PC-9 (cell line): Measurements from ENCODE around the gene WDR59. TPM values are rescaled to one million over a fixed set of nuclear protein-coding genes. Genes with fewer than 3 reads are reported as not detected.

Source experiments
- BruUV-seq: library from RNA; stranded (reverse); fragments of 400-500 nt; replicated peaks from 2 replicates; lab custom pipeline; 2021; lab: Mats Ljungman, UMichigan
- CTCF ChIA-PET: fragments of 300-600 bp; sonication (Branson Sonifier 250); formaldehyde crosslinking; loops from one replicate; lab custom pipeline; 2022; ENCODE audit warnings: antibody characterized with exemption; lab: Charles Lee
- POLR2A ChIA-PET: fragments of 300-600 bp; sonication (Branson Sonifier 250); formaldehyde crosslinking; loops from one replicate; lab custom pipeline; 2022; ENCODE audit warnings: antibody characterized with exemption; ENCODE audit not compliant: unreplicated experiment; lab: Charles Lee
- DNase-seq, 2 experiments: peaks; one replicate each; pipeline versions ENCODE4 v3.0.0 to v3.0.0-alpha.2; 2015 to 2022; ENCODE audit warnings: mixed read lengths in 1 of 2
- H2AFZ ChIP-seq: fragments of 200-600 bp; sonication (generic); 2 replicates; pipeline ENCODE4 v1.8.1; 2017; ENCODE audit warnings: antibody characterized with exemption
- H3F3A ChIP-seq: fragments of 200-600 bp; sonication (generic); 2 replicates; pipeline ENCODE4 v1.8.1; 2017; ENCODE audit warnings: antibody characterized with exemption, mild to moderate bottlenecking, low read depth; ENCODE audit not compliant: insufficient read depth
- H3K27ac ChIP-seq: fragments of 200-600 bp; sonication (generic); 2 replicates; pipeline ENCODE4 v1.6.1; 2016; ENCODE audit warnings: mixed run types
- H3K27me3 ChIP-seq: fragments of 200-600 bp; sonication (generic); 2 replicates; pipeline ENCODE4 v1.6.1; 2016; ENCODE audit warnings: low read depth, mixed run types; ENCODE audit not compliant: insufficient read depth
- H3K36me3 ChIP-seq: fragments of 200-600 bp; sonication (generic); 2 replicates; pipeline ENCODE4 v1.6.1; 2016; ENCODE audit warnings: low read depth, mixed run types
- H3K4me1 ChIP-seq: fragments of 200-600 bp; sonication (generic); replicated peaks from 2 replicates; pipeline ENCODE4 v1.6.1; 2016; ENCODE audit warnings: mixed run types; ENCODE audit not compliant: insufficient read depth
- H3K4me2 ChIP-seq: fragments of 200-600 bp; sonication (generic); 2 replicates; pipeline ENCODE4 v1.6.1; 2017; ENCODE audit warnings: mixed run types
- H3K4me3 ChIP-seq: fragments of 200-600 bp; sonication (generic); 2 replicates; pipeline ENCODE4 v1.6.1; 2016; ENCODE audit warnings: mixed run types
- H3K79me2 ChIP-seq: fragments of 200-600 bp; sonication (generic); 2 replicates; pipeline ENCODE4 v1.6.1; 2017; ENCODE audit warnings: low read depth, mixed run types
- H3K9me2 ChIP-seq: fragments of 200-600 bp; sonication (generic); 2 replicates; pipeline ENCODE4 v1.8.1; 2017; ENCODE audit warnings: mild to moderate bottlenecking; ENCODE audit not compliant: insufficient read depth
- H3K9me3 ChIP-seq: fragments of 200-600 bp; sonication (generic); 2 replicates; pipeline ENCODE4 v1.8.1; 2016; ENCODE audit warnings: low read depth; ENCODE audit not compliant: insufficient read depth
- H4K20me1 ChIP-seq: fragments of 200-600 bp; sonication (generic); 2 replicates; pipeline ENCODE4 v1.8.1; 2017; ENCODE audit not compliant: insufficient read depth
- CTCF ChIP-seq: fragments of 200-600 bp; sonication (generic); conservative IDR thresholded peaks from 2 replicates; pipeline ENCODE4 v1.6.1; 2017; ENCODE audit warnings: mixed run types, antibody characterized with exemption, mild to moderate bottlenecking, moderate library complexity
- EZH2 ChIP-seq: fragments of 200-600 bp; sonication (generic); IDR thresholded peaks from 2 replicates; pipeline ENCODE4 v1.8.0; 2017; ENCODE audit warnings: antibody characterized with exemption, low read depth
- intact Hi-C: fragments of 100-400 bp; cut with micrococcal nuclease; formaldehyde crosslinking; loops from one replicate; pipeline ENCODE4 v1.10.0; 2022; ENCODE audit not compliant: unreplicated experiment
- total RNA-seq: library from RNA; stranded (reverse); gene quantifications from 2 replicates; pipeline ENCODE4 v1.2.3, GENCODE V29; 2021

WDR59 gene
- total RNA-seq, 1 experiment from 2014 or later: 97.1 TPM

GRCh38 chr16:74975591-74975990 is 9.3 kb downstream of the WDR59 start:
- H3K4me1 ChIP-seq: no peaks in the 10 kb centered on the region
- H2AFZ ChIP-seq: no peak overlapping the region
- no peak overlapping the region for H3K4me3 ChIP-seq
- H3K27me3 ChIP-seq: no peaks in the 10 kb centered on the region
- H4K20me1 ChIP-seq: peaks cover 4% of the 10 kb centered on the region; the same call in 1 of the 2 replicates
- intact Hi-C loops: no loop called here
- 0 out of 2 replicates have a peak, but pooled peaks cover 7% of the 10 kb centered on the region for H3K79me2 ChIP-seq
- no peak for TF ChIP-seq EZH2
- no peak for TF ChIP-seq CTCF
- no peak overlapping the region for H3K4me2 ChIP-seq
- peaks cover 8% of the 10 kb centered on the region; the same call in 1 of the 2 replicates for H3K36me3 ChIP-seq
- H3K9me3 ChIP-seq: no peaks in the 10 kb centered on the region
- CTCF ChIA-PET: no interaction called here
- DNase-seq: no peak
- no peaks in the 10 kb centered on the region for H3K9me2 ChIP-seq
- no peaks in the 10 kb centered on the region for H3F3A ChIP-seq
- POLR2A ChIA-PET: interaction anchor here (0.6 kb wide), 1 partner anchor 10 kb away, joined by 3 read pairs; no protein-coding TSS in a partner anchor
- no peak overlapping the region for H3K27ac ChIP-seq
- no TSS peak for BruUV-seq

GRCh38 chr16:74973304-74973703 is 11.6 kb downstream of the WDR59 start:
- H3K4me2 ChIP-seq: no peak overlapping the region
- no TSS peak for BruUV-seq
- H2AFZ ChIP-seq: no peak overlapping the region
- no peaks in the 10 kb centered on the region for H3K9me3 ChIP-seq
- H3K4me3 ChIP-seq: no peak overlapping the region
- TF ChIP-seq EZH2 (no peak), CTCF (no peak)
- no peak overlapping the region for H3K27ac ChIP-seq
- POLR2A ChIA-PET: no interaction called here
- H3F3A ChIP-seq: no peaks in the 10 kb centered on the region
- no peak for DNase-seq
- CTCF ChIA-PET: no interaction called here
- no peaks in the 10 kb centered on the region for H3K4me1 ChIP-seq
- peaks cover 8% of the 10 kb centered on the region; the same call in 1 of the 2 replicates for H3K36me3 ChIP-seq
- H4K20me1 ChIP-seq: peaks cover 5% of the 10 kb centered on the region
- no peaks in the 10 kb centered on the region for H3K27me3 ChIP-seq
- H3K79me2 ChIP-seq: no peaks in the 10 kb centered on the region
- intact Hi-C loops: no loop called here
- H3K9me2 ChIP-seq: no peaks in the 10 kb centered on the region

GRCh38 chr16:74954763-74955162 is 30.2 kb downstream of the WDR59 start:
- POLR2A ChIA-PET: no interaction called here
- no peaks in the 10 kb centered on the region for H3K4me1 ChIP-seq
- no TSS peak for BruUV-seq
- no peaks in the 10 kb centered on the region for H3K9me2 ChIP-seq
- H3K36me3 ChIP-seq: peaks cover 12% of the 10 kb centered on the region
- no peak for DNase-seq
- no peaks in the 10 kb centered on the region for H3K9me3 ChIP-seq
- H3K79me2 ChIP-seq: no peaks in the 10 kb centered on the region
- H3K4me3 ChIP-seq: no peak overlapping the region
- H3F3A ChIP-seq: no peaks in the 10 kb centered on the region; the same call in 1 of the 2 replicates
- H4K20me1 ChIP-seq: peaks cover 7% of the 10 kb centered on the region; the same call in 1 of the 2 replicates
- CTCF ChIA-PET: no interaction called here
- no peak overlapping the region for H3K4me2 ChIP-seq
- no peak overlapping the region for H3K27ac ChIP-seq
- TF ChIP-seq CTCF (no peak), EZH2 (no peak)
- intact Hi-C loops: no loop called here
- H2AFZ ChIP-seq: no peak overlapping the region
- H3K27me3 ChIP-seq: no peaks in the 10 kb centered on the region
